Measurements from ENCODE around the gene FRMD4A.

Gene FRMD4A

DNA sequence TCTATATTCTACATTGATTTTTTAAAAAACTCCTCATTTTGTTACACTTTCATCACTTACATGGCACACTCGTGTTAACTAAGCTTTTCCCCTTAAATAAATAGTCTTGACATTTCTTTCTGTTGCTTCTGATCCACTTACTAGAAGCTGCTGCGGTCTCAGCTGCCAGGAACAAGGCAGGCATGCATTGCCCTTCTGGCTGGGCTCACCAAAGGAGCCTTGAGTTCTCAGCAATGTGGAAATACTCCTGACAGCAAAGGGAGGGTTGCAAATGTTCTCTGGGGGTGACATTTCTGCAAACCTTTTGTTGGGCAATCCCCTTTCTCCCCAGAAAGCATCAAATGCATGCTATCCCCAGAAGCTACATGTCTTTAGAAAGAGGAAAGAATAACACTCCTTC, 393.9 kb downstream of the FRMD4A start:
- no peaks in the 10 kb centered on the region for H3K4me1 ChIP-seq (ENCODE audit: control insufficient read depth, low read length)
- no peak overlapping the region for H3K4me2 ChIP-seq (ENCODE audit: low read length)
- no peaks in the 10 kb centered on the region for H4K20me1 ChIP-seq (ENCODE audit: control insufficient read depth, insufficient read depth, low read depth, low read length)
- no peaks in the 10 kb centered on the region for H3F3A ChIP-seq (ENCODE audit: control insufficient read depth, insufficient read depth)
- no peaks in the 10 kb centered on the region for H3K36me3 ChIP-seq (ENCODE audit: control insufficient read depth, low read length)
- TF ChIP-seq EZH2phosphoT487 (IDR thresholded peaks at IDR 0.05; ENCODE audit: borderline replicate concordance, low read length) (no peak), CTCF (IDR thresholded peaks at IDR 0.05; ENCODE audit: low read depth, low read length, poor library complexity, severe bottlenecking) (no peak)
- H3K9me2 ChIP-seq (replicated peaks; ENCODE audit: control insufficient read depth, low read length): no peaks in the 10 kb centered on the region; the same call in 1 of the 2 replicates
- no peak overlapping the region for H3K4me3 ChIP-seq (ENCODE audit: low read length)
- no peak overlapping the region for H3K27ac ChIP-seq (ENCODE audit: low read depth, low read length)
- no peaks in the 10 kb centered on the region for H3K9me3 ChIP-seq (ENCODE audit: control insufficient read depth, insufficient read depth, low read length)
- no peaks in the 10 kb centered on the region for H3K79me2 ChIP-seq (ENCODE audit: control insufficient read depth, low read length)
- H3K27me3 ChIP-seq (ENCODE audit: control insufficient read depth, low read length): peaks cover 14% of the 10 kb centered on the region

GRCh38 chr10:13930120-13930519, 400.6 kb downstream of the FRMD4A start:
- Histone ChIP-seq H3K27ac (ENCODE audit: low read depth, low read length) (no peak overlapping the region), H3K36me3 (ENCODE audit: control insufficient read depth, low read length) (no peaks in the 10 kb centered on the region), H3F3A (ENCODE audit: control insufficient read depth, insufficient read depth) (peaks cover 3% of the 10 kb centered on the region), H3K9me2 (replicated peaks; ENCODE audit: control insufficient read depth, low read length) (no peaks in the 10 kb centered on the region), H4K20me1 (ENCODE audit: control insufficient read depth, insufficient read depth, low read depth, low read length) (no peaks in the 10 kb centered on the region), H3K79me2 (ENCODE audit: control insufficient read depth, low read length) (no peaks in the 10 kb centered on the region), H3K4me2 (ENCODE audit: low read length) (no peak overlapping the region), H3K4me1 (ENCODE audit: control insufficient read depth, low read length) (peaks cover 17% of the 10 kb centered on the region), H3K9me3 (ENCODE audit: control insufficient read depth, insufficient read depth, low read length) (no peaks in the 10 kb centered on the region), H3K27me3 (ENCODE audit: control insufficient read depth, low read length) (no peaks in the 10 kb centered on the region), H3K4me3 (ENCODE audit: low read length) (no peak overlapping the region)
- TF ChIP-seq CTCF (IDR thresholded peaks at IDR 0.05; ENCODE audit: low read depth, low read length, poor library complexity, severe bottlenecking): no peak
- no peak for TF ChIP-seq EZH2phosphoT487 (IDR thresholded peaks at IDR 0.05; ENCODE audit: borderline replicate concordance, low read length)

- Histone ChIP-seq H3K9me3 (ENCODE audit: control insufficient read depth, insufficient read depth, low read length) (no peaks in the 10 kb centered on the region), H4K20me1 (ENCODE audit: control insufficient read depth, insufficient read depth, low read depth, low read length) (no peaks in the 10 kb centered on the region), H3K4me2 (ENCODE audit: low read length) (no peak overlapping the region), H3F3A (ENCODE audit: control insufficient read depth, insufficient read depth) (peaks cover 6% of the 10 kb centered on the region), H3K27ac (ENCODE audit: low read depth, low read length) (no peak overlapping the region), H3K4me3 (ENCODE audit: low read length) (no peak overlapping the region), H3K27me3 (ENCODE audit: control insufficient read depth, low read length) (no peaks in the 10 kb centered on the region), H3K79me2 (ENCODE audit: control insufficient read depth, low read length) (no peaks in the 10 kb centered on the region), H3K9me2 (replicated peaks; ENCODE audit: control insufficient read depth, low read length) (no peaks in the 10 kb centered on the region), H3K4me1 (ENCODE audit: control insufficient read depth, low read length) (peaks cover 34% of the 10 kb centered on the region), H3K36me3 (ENCODE audit: control insufficient read depth, low read length) (no peaks in the 10 kb centered on the region)
- no peak for TF ChIP-seq EZH2phosphoT487 (IDR thresholded peaks at IDR 0.05; ENCODE audit: borderline replicate concordance, low read length)
- no peak for TF ChIP-seq CTCF (IDR thresholded peaks at IDR 0.05; ENCODE audit: low read depth, low read length, poor library complexity, severe bottlenecking)
Observed at GRCh38 chr10:13928451-13928850, 402.3 kb downstream of the FRMD4A start.
